ENCODE data around the gene TPP1. TPM values are rescaled to one million over a fixed set of nuclear protein-coding genes. Genes with fewer than 3 reads are reported as not detected.

Gene TPP1
- polyA plus RNA-seq, 2 of the 4 experiments (the other 2 are of a cell fraction): 41.6 to 53.2 TPM

GRCh38 chr11:6587360-6587953 lies 31.8 kb downstream of the TPP1 start:
- H3K4me1 ChIP-seq: no peaks in the 10 kb centered on the region
- 88% methylated on average over 11 of the region's 11 CpGs for WGBS (ENCODE audit: missing lambda C conversion rate)
- H3K27ac ChIP-seq: no peak overlapping the region
- peaks cover 12% of the 10 kb centered on the region for H3K9me3 ChIP-seq
- no peak overlapping the region for H3K4me3 ChIP-seq
- peak in 1 of 2 experiments; percentile 32; a peak in 3 of 6 replicates for ATAC-seq
- DNase-seq (ENCODE audit: low read depth in 1 of 2, low spot score in 1 of 2): no peak
- H3K4me2 ChIP-seq: no peak overlapping the region
- TF ChIP-seq RNF2 (IDR thresholded peaks at IDR 0.05; ENCODE audit: borderline replicate concordance, low read depth) (no peak), GATA3 (IDR thresholded peaks at IDR 0.05; ENCODE audit: borderline replicate concordance) (no peak), POLR2A (IDR thresholded peaks at IDR 0.05; ENCODE audit: low read length) (no peak), HES2 (IDR thresholded peaks at IDR 0.05) (no peak), FOXS1 (CRISPR knock-in tag; IDR thresholded peaks at IDR 0.05) (no peak), JUN (IDR thresholded peaks at IDR 0.05) (no peak), TFCP2L1 (CRISPR knock-in tag; IDR thresholded peaks at IDR 0.05) (no peak), HEYL (CRISPR knock-in tag; IDR thresholded peaks at IDR 0.05) (no peak)
- ChIA-PET POLR2A (no interaction called here), CTCF (interaction anchor here (1.0 to 1.5 kb wide), 2 partner anchors 57 to 209 kb away, joined by 3 to 4 read pairs; no protein-coding TSS in a partner anchor)
- no peak for FAIRE-seq

GRCh38 chr11:6586434-6587359 lies 32.5 kb downstream of the TPP1 start:
- ChIA-PET CTCF (interaction anchor here (1.0 to 1.5 kb wide), 3 partner anchors 10 to 208 kb away, joined by 3 to 4 read pairs (median 3); no protein-coding TSS in a partner anchor), POLR2A (no interaction called here)
- ATAC-seq (peak; percentile 28 to 47; a peak in 4 of 6 replicates), FAIRE-seq (no peak), DNase-seq (ENCODE audit: low read depth in 1 of 2, low spot score in 1 of 2) (no peak)
- no peak for TF ChIP-seq HMGXB4 (CRISPR knock-in tag; IDR thresholded peaks at IDR 0.05; ENCODE audit: borderline replicate concordance)
- no peak for TF ChIP-seq GATA3 (IDR thresholded peaks at IDR 0.05; ENCODE audit: borderline replicate concordance)
- no peak for TF ChIP-seq FOSL2 (IDR thresholded peaks at IDR 0.05)
- no peak for TF ChIP-seq FOSL2 (CRISPR knock-in tag; IDR thresholded peaks at IDR 0.05)
- no peak for TF ChIP-seq MAFK (IDR thresholded peaks at IDR 0.05; ENCODE audit: partially characterized antibody)
- TF ChIP-seq CBX2 (IDR thresholded peaks at IDR 0.05; ENCODE audit: borderline replicate concordance, low read depth): no peak
- no peak for TF ChIP-seq POLR2A (IDR thresholded peaks at IDR 0.05; ENCODE audit: low read length)
- TF ChIP-seq FOXS1 (CRISPR knock-in tag; IDR thresholded peaks at IDR 0.05): no peak
- Histone ChIP-seq H3K4me1 (no peaks in the 10 kb centered on the region), H3K27ac (no peak overlapping the region), H3K9me3 (peaks cover 12% of the 10 kb centered on the region), H3K4me3 (no peak overlapping the region), H3K4me2 (no peak overlapping the region)
- WGBS (ENCODE audit: missing lambda C conversion rate): 89% methylated on average over 18 of the region's 25 CpGs

GRCh38 chr11:6584528-6584927 lies 34.7 kb downstream of the TPP1 start:
- POLR2A ChIA-PET: no interaction called here
- CTCF ChIA-PET: no interaction called here
- WGBS (ENCODE audit: missing lambda C conversion rate): 65% methylated on average over 4 of the region's 4 CpGs
- ATAC-seq (no peak), FAIRE-seq (peak; percentile 36), DNase-seq (ENCODE audit: low read depth in 1 of 2, low spot score in 1 of 2) (no peak)
- no peak overlapping the region for H3K4me2 ChIP-seq
- no peak overlapping the region for H3K4me3 ChIP-seq
- no peaks in the 10 kb centered on the region for H3K4me1 ChIP-seq
- H3K9me3 ChIP-seq: peaks cover 12% of the 10 kb centered on the region
- no peak for TF ChIP-seq PBX3 (IDR thresholded peaks at IDR 0.05)
- TF ChIP-seq HOXB13 (CRISPR knock-in tag; IDR thresholded peaks at IDR 0.05; ENCODE audit: low read depth): no peak
- no peak for TF ChIP-seq JUNB (IDR thresholded peaks at IDR 0.05)
- TF ChIP-seq EP300 (IDR thresholded peaks at IDR 0.05): no peak
- no peak for TF ChIP-seq HDAC2 (IDR thresholded peaks at IDR 0.05)
- no peak for TF ChIP-seq BHLHE40 (IDR thresholded peaks at IDR 0.05; ENCODE audit: low read depth, low read length)
- TF ChIP-seq USF2 (IDR thresholded peaks at IDR 0.05): no peak
- no peak for TF ChIP-seq POLR2A (IDR thresholded peaks at IDR 0.05; ENCODE audit: low read length)
- TF ChIP-seq NFE2L2 (conservative IDR thresholded peaks at IDR 0.05; ENCODE audit: low read length): no peak
- no peak for TF ChIP-seq RCOR1 (IDR thresholded peaks at IDR 0.05; ENCODE audit: low read depth, low read length)
- TF ChIP-seq TFCP2L1 (CRISPR knock-in tag; IDR thresholded peaks at IDR 0.05): no peak
- no peak for TF ChIP-seq MYC (IDR thresholded peaks at IDR 0.05; ENCODE audit: borderline replicate concordance, low read length)
- TF ChIP-seq CBX2 (IDR thresholded peaks at IDR 0.05; ENCODE audit: borderline replicate concordance, low read depth): no peak
- TF ChIP-seq FOSB (CRISPR knock-in tag; IDR thresholded peaks at IDR 0.05): no peak
- TF ChIP-seq HES2 (IDR thresholded peaks at IDR 0.05): no peak
- no peak for TF ChIP-seq RAD21 (conservative IDR thresholded peaks at IDR 0.05 in 1 of 2, IDR thresholded peaks at IDR 0.05 in 1 of 2)
- no peak for TF ChIP-seq CHD4 (IDR thresholded peaks at IDR 0.05; ENCODE audit: borderline replicate concordance)
- TF ChIP-seq CEBPB (IDR thresholded peaks at IDR 0.05): no peak
- TF ChIP-seq EHMT2 (IDR thresholded peaks at IDR 0.05; ENCODE audit: low read depth): no peak
- no peak for TF ChIP-seq EHF (CRISPR knock-in tag; IDR thresholded peaks at IDR 0.05)
- no peak overlapping the region for H3K27ac ChIP-seq
